ENCODE results near the gene AZI2.

Gene AZI2, protein sequence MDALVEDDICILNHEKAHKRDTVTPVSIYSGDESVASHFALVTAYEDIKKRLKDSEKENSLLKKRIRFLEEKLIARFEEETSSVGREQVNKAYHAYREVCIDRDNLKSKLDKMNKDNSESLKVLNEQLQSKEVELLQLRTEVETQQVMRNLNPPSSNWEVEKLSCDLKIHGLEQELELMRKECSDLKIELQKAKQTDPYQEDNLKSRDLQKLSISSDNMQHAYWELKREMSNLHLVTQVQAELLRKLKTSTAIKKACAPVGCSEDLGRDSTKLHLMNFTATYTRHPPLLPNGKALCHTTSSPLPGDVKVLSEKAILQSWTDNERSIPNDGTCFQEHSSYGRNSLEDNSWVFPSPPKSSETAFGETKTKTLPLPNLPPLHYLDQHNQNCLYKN

DNA sequence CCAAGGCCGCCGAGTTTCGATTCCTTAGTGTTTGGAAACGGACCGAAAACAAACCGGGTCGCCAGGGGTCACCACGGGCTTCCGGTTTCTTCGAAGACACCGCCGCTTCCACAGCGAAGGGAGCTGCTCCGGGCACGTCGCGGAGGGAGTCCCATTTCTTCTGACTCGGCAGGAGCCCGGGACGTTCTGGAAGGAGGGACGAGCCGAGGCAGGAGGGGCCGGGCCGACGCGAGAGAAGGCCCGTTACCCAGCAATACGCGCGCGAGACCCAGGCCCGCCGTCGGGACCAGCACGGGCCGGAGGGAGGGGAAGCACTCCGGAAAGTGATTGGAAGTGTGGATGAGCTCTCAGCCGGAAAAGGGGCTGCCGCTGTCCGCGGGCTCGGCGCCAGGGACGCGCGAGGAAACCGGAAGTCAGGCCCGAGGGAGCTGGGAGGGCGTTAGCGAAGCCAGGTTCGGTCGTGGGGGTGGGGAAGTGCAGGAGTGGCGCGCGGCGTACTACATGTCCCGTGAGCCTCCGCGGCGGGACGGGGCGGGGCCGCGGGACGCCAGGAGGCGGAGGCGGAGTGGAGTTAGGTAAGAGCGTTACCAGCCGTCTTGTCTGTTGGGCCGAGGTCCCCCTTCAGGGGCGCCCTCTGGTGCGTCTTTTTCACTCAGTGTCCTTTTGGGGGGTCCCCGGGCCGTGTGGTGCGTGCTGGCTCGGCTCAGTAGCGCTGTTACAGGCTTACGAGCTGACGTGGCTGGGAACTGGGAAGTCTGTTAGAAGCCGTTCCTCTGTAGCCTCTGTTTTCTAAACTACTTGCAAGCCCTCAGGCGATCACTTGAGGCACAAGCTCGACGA lies at the start of gene AZI2, which contains the start of gene ZCWPW2:
Gene AZI2, minus strand, starts transcription at position 196 of the 840 bp plus-strand sequence. CDS start 8,207 bp downstream, outside the sequence.
Gene ZCWPW2, plus strand, starts transcription at position 93 of the 840 bp plus-strand sequence. CDS start 64,348 bp downstream, outside the sequence.
- H3K4me3 ChIP-seq (ENCODE audit: low read depth, low read length): peak within 1 kb of the TSS; percentile 69
- in situ Hi-C loops (cut with HindIII; ENCODE audit: low sequenced_read_pairs): loop anchor here (10.0 kb wide), 1 partner anchor 624 kb away; the partner anchor contains the start of gene EOMES
- DNase-seq (ENCODE audit: low read depth): peak; percentile 92
- TF ChIP-seq, protein P1, sequence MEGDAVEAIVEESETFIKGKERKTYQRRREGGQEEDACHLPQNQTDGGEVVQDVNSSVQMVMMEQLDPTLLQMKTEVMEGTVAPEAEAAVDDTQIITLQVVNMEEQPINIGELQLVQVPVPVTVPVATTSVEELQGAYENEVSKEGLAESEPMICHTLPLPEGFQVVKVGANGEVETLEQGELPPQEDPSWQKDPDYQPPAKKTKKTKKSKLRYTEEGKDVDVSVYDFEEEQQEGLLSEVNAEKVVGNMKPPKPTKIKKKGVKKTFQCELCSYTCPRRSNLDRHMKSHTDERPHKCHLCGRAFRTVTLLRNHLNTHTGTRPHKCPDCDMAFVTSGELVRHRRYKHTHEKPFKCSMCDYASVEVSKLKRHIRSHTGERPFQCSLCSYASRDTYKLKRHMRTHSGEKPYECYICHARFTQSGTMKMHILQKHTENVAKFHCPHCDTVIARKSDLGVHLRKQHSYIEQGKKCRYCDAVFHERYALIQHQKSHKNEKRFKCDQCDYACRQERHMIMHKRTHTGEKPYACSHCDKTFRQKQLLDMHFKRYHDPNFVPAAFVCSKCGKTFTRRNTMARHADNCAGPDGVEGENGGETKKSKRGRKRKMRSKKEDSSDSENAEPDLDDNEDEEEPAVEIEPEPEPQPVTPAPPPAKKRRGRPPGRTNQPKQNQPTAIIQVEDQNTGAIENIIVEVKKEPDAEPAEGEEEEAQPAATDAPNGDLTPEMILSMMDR (IDR thresholded peaks at IDR 0.05; ENCODE audit: low read depth, low read length, missing control alignments): peak; percentile 32

DNA sequence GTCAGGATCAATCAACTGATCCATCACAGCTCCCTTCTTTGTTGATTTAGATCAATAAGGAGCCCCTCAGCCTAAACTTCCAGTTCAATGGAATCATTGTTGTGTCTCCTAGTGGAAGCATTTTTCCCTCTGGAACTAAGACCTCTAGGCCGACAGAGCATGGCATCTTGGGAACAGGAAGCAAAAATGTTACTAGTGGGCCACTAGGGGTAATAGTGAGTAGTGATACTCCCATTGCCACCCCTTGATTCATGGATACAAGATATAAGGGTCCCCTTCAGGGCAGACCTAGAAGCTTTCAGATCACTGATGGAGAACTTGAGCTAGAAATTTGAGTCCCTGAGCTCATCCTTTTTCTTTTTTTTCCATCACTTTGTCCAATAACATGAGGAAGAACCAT lies 40.4 kb upstream of the AZI2 start:
- H3K4me3 ChIP-seq (ENCODE audit: low read depth, low read length): no peak overlapping the region
- DNase-seq (ENCODE audit: low read depth): no peak
- in situ Hi-C loops (cut with HindIII; ENCODE audit: low sequenced_read_pairs): no loop called here
- TF ChIP-seq, protein P1 (IDR thresholded peaks at IDR 0.05; ENCODE audit: low read depth, low read length, missing control alignments): no peak

DNA sequence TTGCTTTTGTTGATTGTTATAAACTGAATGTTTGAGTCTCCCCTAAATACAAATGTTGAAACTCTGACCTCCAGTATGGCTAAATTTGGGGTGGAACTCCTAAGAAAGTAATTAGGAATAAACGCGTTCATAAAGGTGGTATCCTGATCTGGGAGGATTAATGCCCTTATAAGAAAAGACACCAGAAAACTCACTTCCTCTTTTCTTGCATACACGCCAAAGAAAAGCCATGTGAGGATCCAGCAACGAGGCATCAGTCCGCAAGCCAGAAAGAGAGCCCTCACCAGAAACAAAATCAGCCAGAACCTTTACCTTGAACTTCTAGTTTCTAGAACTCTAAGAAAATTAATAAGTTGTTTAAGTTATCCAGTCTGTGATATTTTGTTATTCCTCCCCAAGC lies 37.4 kb upstream of the AZI2 start:
- no peak overlapping the region for H3K4me3 ChIP-seq (ENCODE audit: low read depth, low read length)
- in situ Hi-C loops (cut with HindIII; ENCODE audit: low sequenced_read_pairs): no loop called here
- TF ChIP-seq, protein P1 (IDR thresholded peaks at IDR 0.05; ENCODE audit: low read depth, low read length, missing control alignments): no peak
- DNase-seq (ENCODE audit: low read depth): no peak

DNA sequence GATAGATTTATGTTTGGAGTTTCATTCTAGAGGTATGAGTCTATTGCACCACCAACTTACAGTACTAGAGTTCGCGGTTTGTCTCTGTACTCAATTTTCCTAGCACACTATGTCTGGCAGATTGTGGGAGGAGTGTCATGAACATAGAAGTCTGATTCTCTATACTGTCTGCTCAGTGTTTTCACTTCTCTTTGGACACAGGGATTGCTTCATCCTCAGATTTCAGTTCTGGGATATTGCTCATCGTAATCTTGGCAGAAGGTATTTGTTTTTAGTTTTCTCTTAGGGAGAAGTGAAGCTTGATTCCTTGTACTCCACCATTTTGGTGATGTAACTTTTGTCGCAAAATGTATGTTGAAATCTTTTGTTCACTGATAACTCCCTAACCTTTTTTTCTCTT lies 27.8 kb upstream of the AZI2 start:
- TF ChIP-seq, protein P1 (IDR thresholded peaks at IDR 0.05; ENCODE audit: low read depth, low read length, missing control alignments): no peak
- no peak for DNase-seq (ENCODE audit: low read depth)
- no peak overlapping the region for H3K4me3 ChIP-seq (ENCODE audit: low read depth, low read length)

DNA sequence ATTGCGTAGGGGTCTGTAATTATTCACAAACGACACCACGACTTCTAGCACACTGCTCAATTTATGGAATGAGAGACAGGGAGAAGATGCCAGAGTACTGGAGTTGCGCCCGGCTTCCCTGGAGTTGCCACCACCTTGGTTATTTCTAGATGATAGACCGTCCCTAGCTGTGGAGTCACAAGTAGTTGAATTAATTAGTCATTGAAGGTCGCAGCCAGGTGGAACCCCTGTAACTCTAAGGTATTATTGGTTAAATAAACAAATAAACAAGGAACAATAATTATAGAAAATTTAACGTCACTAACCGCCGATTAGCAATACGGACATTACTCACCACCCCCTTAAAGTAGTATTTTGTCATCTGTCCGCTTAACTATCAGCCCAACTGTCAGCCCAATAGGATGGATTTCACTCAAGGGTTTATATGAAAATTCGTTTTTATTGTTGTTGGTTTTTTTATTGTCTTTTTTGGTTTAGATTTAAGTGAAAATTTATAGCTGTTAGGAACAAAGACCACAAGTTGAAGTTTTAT lies 911 bp upstream of the AZI2 start:
- in situ Hi-C loops (cut with HindIII; ENCODE audit: low sequenced_read_pairs): loop anchor here (10.0 kb wide), 1 partner anchor 625 kb away; the partner anchor contains the start of gene EOMES
- TF ChIP-seq, protein P1 (IDR thresholded peaks at IDR 0.05; ENCODE audit: low read depth, low read length, missing control alignments): no peak

More for the DNA sequence above, 27.8 kb upstream of the AZI2 start:
- in situ Hi-C loops (cut with HindIII; ENCODE audit: low sequenced_read_pairs): no loop called here

DNA sequence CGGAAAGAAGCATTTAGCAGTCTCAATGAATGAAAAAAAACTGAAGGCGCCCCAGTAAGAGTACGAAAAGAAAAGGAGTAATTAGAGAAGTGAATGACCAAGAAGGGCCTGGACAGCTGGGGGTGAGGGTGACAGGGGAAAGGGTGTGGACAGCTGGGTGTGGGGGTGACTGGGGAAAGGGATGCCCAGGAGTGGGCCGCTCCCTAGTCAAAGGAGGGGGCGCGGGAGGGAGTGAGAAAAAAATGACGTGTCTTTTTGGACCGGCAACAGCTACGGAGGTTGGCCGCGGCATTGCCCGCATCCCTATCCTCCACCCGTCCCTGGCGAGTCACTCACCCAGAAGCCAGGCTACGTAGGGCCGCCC lies 377 bp downstream of the AZI2 start:
- in situ Hi-C loops (cut with HindIII; ENCODE audit: low sequenced_read_pairs): loop anchor here (10.0 kb wide), 1 partner anchor 623 kb away; the partner anchor contains the start of gene EOMES
- H3K4me3 ChIP-seq (ENCODE audit: low read depth, low read length): peak overlapping the region; percentile 69
- TF ChIP-seq, protein P1 (IDR thresholded peaks at IDR 0.05; ENCODE audit: low read depth, low read length, missing control alignments): no peak
- DNase-seq (ENCODE audit: low read depth): no peak

More for the DNA sequence above, 911 bp upstream of the AZI2 start:
- H3K4me3 ChIP-seq (ENCODE audit: low read depth, low read length): peak overlapping the region; percentile 69
- no peak for DNase-seq (ENCODE audit: low read depth)

All from astrocyte of the cerebellum (primary cell).